GM12878 (cell line): ENCODE results near the gene SORCS2. TPM values are rescaled to one million over a fixed set of nuclear protein-coding genes. Genes with fewer than 3 reads are reported as not detected.

ENCODE experiments used
- BCLAF1 ChIP-seq: fragments of 450-650 bp; IDR thresholded peaks from 2 replicates; pipeline ENCODE4 v1.6.1; 2017; ENCODE audit warnings: antibody characterized with exemption, mild to moderate bottlenecking, moderate library complexity
- BHLHE40 ChIP-seq, 2 experiments: fragments of 450-650 bp in 1 of 2; IDR thresholded peaks; 2 replicates each; pipeline ENCODE4 v1.6.1; 2011 to 2017; ENCODE audit warnings: low read depth in 2 of 2, borderline replicate concordance in 1 of 2, improper control_type of control experiment in 1 of 2, low read length in 1 of 2, mild to moderate bottlenecking in 1 of 2
- KAT2A ChIP-seq: conservative IDR thresholded peaks from 2 replicates; pipeline ENCODE4 v1.6.1; 2011; ENCODE audit warnings: low read depth, low read length; ENCODE audit not compliant: control insufficient read depth
- NFIC ChIP-seq: IDR thresholded peaks from 2 replicates; pipeline ENCODE4 v1.6.1; 2012; ENCODE audit warnings: low read depth, mild to moderate bottlenecking, inconsistent platforms, low read length, moderate library complexity
- PBX3 ChIP-seq: IDR thresholded peaks from 2 replicates; pipeline ENCODE4 v1.6.1; 2011; ENCODE audit warnings: mild to moderate bottlenecking, low read depth, low read length, moderate library complexity; ENCODE audit not compliant: insufficient replicate concordance
- PML ChIP-seq: IDR thresholded peaks from 2 replicates; pipeline ENCODE4 v1.6.1; 2012; ENCODE audit warnings: low read length, inconsistent platforms
- RCOR1 ChIP-seq: conservative IDR thresholded peaks from 2 replicates; pipeline ENCODE4 v1.6.1; 2012; ENCODE audit warnings: low read depth, low read length, improper control_type of control experiment
- SRF ChIP-seq, 2 experiments: IDR thresholded peaks; 2 replicates each; pipeline ENCODE4 v1.6.1; 2011; ENCODE audit warnings: low read depth in 2 of 2, low read length in 2 of 2, mild to moderate bottlenecking in 1 of 2, moderate library complexity in 1 of 2
- ZNF384 ChIP-seq: IDR thresholded peaks from 2 replicates; pipeline ENCODE4 v1.6.1; 2012; ENCODE audit warnings: low read depth, mild to moderate bottlenecking, low read length, improper control_type of control experiment, borderline replicate concordance
- polyA plus RNA-seq, 11 experiments: library from polyadenylated mRNA; depleted of rRNA in 4 of 11; unstranded in 6 of 11; stranded (reverse) in 5 of 11; fragments of >200 nt; fragmentation: Nextera tagmentation in 4 of 11; fragmentation: Illumina TruSeq in 1 of 11; extraction: Ambion mirVana in 4 of 11; extraction: Trizol in 1 of 11; gene quantifications; 1 replicate in 1 of 11; 2 replicates in 10 of 11; pipeline versions ENCODE4 v1.2.1 to v1.2.3, GENCODE V29; 2011 to 2016; ENCODE audit warnings: inconsistent platforms in 2 of 11, missing spikeins in 2 of 11, low read depth in 1 of 11
- total RNA-seq, 4 experiments: library from RNA; depleted of rRNA in 3 of 4; stranded (reverse); fragments of >200 nt in 3 of 4; fragmentation: Illumina TruSeq in 1 of 4; extraction: Trizol in 1 of 4; gene quantifications; 2 replicates each; pipeline versions ENCODE4 v1.2.1 to v1.2.3, GENCODE V29; 2013 to 2021
- TF ChIP-seq, protein P1 (sequence below): fragments of 150-350 bp; IDR thresholded peaks from 2 replicates; pipeline ENCODE4 v1.6.1; 2014; ENCODE audit warnings: mild to moderate bottlenecking, low read depth, low read length
- TF ChIP-seq, protein P2 (sequence below): fragments of 450-650 bp; IDR thresholded peaks from 2 replicates; pipeline ENCODE4 v1.6.1; 2016; ENCODE audit warnings: mild to moderate bottlenecking

Gene SORCS2
- total and polyA plus RNA-seq, 10 of the 15 experiments (the other 5 are each of a cell fraction or from before 2014, with no cell fraction given), result 0.01 to 0.15 (median 0.05) TPM; not detected in 5

GRCh38 chr4:7746351-7747061, 554.2 kb downstream of the SORCS2 start (continued):
- TF ChIP-seq, protein P1, sequence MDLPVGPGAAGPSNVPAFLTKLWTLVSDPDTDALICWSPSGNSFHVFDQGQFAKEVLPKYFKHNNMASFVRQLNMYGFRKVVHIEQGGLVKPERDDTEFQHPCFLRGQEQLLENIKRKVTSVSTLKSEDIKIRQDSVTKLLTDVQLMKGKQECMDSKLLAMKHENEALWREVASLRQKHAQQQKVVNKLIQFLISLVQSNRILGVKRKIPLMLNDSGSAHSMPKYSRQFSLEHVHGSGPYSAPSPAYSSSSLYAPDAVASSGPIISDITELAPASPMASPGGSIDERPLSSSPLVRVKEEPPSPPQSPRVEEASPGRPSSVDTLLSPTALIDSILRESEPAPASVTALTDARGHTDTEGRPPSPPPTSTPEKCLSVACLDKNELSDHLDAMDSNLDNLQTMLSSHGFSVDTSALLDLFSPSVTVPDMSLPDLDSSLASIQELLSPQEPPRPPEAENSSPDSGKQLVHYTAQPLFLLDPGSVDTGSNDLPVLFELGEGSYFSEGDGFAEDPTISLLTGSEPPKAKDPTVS, result no peak
- TF ChIP-seq, protein P2, sequence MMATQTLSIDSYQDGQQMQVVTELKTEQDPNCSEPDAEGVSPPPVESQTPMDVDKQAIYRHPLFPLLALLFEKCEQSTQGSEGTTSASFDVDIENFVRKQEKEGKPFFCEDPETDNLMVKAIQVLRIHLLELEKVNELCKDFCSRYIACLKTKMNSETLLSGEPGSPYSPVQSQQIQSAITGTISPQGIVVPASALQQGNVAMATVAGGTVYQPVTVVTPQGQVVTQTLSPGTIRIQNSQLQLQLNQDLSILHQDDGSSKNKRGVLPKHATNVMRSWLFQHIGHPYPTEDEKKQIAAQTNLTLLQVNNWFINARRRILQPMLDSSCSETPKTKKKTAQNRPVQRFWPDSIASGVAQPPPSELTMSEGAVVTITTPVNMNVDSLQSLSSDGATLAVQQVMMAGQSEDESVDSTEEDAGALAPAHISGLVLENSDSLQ, result no peak
- TF ChIP-seq KAT2A (no peak), ZNF384 (no peak), RCOR1 (no peak), NFIC (no peak), SRF (IDR thresholded peaks at IDR 0.05; ENCODE audit: low read depth in 2 of 2, low read length in 2 of 2) (no peak), BHLHE40 (IDR thresholded peaks at IDR 0.05; ENCODE audit: borderline replicate concordance in 1 of 2, low read depth in 2 of 2, low read length in 1 of 2) (no peak), PML (no peak), PBX3 (no peak), BCLAF1 (no peak)
